ENCODE measurements around the gene CNST. TPM values are rescaled to one million over a fixed set of nuclear protein-coding genes. Genes with fewer than 3 reads are reported as not detected.
A peak's percentile ranks its signal among the peaks of the same experiment; 100 is the strongest.
"Not testable (repeated sequence)": the region's sequence is repeated elsewhere in the genome, so short reads cannot be mapped to it uniquely, and the experiment has no call there.

CNST gene
- total RNA-seq, 1 experiment from 2014 or later = 23.0 TPM

- no peak for DNase-seq (ENCODE audit: low spot score)
Observed at GRCh38 chr1:246678816-246679793, 112.8 kb downstream of the CNST start.

GRCh38 chr1:246679794-246680177 lies 113.5 kb downstream of the CNST start:
- no peak for DNase-seq (ENCODE audit: low spot score)

DNA sequence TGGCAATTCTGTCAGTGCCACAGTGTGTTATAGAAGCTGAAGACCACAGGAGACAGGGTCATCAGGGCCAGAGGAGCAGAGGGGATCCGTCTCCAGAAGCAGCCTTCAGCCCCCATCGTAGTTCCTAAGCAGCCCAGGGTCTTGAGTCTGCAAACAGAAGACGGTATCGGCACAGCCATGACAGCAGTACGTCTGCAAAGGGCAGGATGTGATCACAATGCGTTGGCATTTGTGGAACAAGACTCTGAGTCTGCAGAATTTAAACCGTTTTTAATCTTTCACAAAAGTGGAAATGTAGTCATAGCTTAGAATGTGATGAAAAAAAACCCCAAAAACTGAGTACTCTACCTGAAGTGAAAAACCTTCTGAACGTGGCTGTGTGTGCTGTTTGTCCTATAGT lies 113.9 kb downstream of the CNST start:
- no peak for DNase-seq (ENCODE audit: low spot score)

- DNase-seq (ENCODE audit: low spot score) = no peak
Observed at GRCh38 chr1:246680696-246681130, 114.5 kb downstream of the CNST start.

DNA sequence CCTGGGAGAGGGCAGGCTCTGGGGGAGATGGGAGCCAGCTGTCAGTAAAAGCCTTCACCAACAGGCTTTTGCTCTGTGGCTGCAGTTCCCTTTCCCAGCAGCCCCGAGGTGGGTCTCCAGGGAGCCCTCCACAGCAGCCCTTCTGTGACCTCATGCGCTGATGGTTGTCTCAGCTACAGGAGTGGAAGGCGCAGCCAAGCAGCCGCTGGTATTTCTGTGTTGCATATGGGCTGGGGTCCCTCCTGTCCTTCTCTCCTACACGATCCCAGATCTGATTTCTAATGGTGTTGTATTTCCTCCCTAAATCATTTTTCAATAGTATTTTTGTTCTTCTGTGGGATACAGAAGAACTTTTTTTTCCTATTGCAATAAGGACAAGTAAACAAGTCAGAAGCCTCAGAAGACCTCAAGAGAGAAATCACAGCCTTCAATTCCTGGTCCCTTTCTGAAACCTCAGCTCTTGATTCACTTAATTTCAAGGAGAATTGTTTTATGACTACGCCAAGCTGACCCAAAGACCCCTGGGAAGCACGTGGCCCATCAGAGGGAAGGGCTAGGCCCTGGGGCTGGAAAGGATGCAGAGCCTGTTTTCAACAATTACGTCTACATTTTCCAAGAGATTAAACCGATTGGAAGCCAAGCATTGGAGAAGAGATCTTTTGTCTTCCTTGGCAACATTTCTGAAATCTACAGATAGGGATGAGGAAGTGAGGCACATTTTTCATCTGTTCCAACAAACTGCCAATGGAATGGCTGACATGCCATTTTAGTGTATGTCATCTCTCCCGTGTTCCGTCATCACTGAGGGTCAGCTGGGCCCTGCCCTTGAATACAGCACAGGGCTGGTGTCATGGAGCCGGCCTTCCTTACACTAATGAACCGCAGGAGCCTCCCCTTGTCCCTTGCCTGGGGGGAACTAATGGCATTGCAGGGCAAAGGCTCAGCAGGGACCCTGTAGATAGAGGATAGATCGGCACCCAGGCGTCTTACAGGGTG lies 115.9 kb downstream of the CNST start:
- DNase-seq (ENCODE audit: low spot score) = no peak

- DNase-seq (ENCODE audit: low spot score) = no peak
Observed at GRCh38 chr1:246683521-246683920, 117.3 kb downstream of the CNST start.

DNA sequence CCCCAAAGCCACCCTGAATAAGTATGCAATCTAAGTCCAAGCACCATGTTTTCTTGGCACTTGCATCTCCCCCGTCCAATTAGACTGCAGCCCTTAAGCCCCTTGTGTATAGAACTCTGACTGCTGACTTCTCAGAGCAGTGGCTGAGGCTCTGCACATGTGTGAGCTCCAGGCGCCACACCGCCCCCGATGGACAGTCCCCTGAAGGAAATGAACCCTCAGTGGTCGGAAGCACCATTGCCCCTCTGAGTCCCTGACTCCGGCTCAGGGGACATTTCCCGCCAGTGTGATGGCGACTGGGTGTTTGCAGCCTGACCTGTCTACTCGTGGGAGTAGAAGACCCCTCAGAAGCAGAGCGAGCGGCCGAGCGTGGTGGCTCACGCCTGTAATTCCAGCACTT lies 120.7 kb downstream of the CNST start:
- no peak for DNase-seq (ENCODE audit: low spot score)

DNA sequence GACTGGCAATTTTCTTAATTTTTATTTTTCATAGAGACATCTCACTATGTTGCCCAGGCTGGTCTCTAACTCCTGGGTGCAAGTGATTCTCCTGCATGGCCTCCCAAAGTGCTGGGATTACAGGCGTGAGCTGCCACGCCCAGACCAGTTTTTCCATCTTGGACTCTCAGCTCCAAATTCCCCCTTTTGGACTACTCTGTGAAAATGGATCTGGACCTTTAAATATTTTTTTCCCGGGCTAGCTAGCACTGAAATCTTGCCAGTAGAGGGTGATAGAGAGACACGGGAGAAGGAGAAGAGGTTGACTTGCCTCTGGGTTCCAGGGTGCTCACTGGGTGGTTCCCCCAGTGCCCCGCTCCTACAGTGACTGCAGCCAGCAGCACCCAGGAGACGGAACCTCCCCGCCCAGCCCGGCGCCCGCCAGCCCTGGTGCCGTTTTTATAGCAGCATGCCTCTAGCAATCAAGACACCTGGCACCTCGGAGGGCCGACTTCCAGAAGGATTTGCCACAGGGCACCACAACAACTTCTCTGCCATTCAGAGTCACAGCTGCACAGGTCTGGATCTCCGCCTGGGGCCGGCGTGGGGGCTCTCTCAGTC lies 123.3 kb downstream of the CNST start:
- DNase-seq (ENCODE audit: low spot score) = peak; percentile 87

DNA sequence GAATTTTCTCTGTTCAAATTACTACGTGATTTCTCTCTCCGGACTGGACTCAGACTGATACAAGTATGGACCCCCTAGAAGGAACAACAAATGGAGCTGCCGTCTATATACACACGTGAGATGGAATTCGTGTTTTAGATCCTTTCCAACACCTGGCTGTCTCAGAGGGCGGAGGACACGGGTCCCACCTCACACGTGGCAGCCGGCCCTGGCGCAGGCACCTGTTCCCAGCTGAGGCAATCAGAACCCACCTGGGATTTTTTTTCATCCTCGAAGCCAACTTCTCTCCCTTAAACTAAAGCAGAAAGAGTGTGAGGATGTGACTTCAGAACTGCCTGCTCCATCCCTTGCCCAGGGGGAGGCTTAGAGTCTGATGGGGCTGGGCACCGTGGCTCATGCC lies 123.8 kb downstream of the CNST start:
- no peak for DNase-seq (ENCODE audit: low spot score)

DNA sequence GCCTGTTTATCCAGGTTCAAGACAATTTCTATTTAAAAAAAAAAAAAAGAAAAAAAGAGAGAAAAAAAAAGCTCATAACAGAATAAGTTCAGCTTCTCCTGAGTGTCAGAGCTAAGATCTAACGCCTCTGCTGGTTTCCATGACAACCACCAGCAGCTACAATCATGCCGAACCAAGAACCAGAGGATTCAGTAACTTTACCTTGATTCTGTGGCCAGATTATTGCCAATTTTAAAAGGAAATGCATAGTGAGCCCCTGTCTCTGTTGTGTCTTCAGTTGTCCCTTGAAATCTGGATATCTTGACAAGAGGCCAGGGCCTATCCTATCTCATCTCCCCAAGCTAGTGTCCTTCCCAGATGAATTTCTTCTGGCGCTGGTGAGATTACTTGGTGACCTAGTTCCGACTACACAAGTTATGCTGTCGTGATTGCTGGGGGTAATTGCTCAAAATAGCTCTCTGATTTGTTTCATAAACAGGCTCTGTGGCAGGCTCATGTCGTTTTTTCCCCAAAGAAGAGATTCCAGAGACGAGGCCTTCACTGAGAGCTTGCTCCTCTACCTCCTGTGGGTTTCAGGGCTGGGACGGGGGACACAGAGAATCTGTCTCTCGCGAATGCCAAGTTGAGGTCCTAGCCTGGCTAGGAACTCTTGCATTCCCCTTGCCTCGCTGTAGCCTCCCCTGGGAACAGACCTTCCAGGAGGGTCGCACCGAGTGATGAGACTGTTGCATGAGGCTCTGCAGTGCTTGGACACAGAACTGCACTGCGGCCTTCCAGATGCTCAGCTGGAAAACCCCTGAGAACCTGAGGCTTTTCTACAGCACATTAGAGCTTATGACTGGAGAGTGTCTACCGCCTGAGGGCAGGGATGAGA lies 125.6 kb downstream of the CNST start:
- no peak for DNase-seq (ENCODE audit: low spot score)

- DNase-seq (ENCODE audit: low spot score) = not testable (repeated sequence)
Observed at GRCh38 chr1:246694213-246694895, 128.1 kb downstream of the CNST start.

DNA sequence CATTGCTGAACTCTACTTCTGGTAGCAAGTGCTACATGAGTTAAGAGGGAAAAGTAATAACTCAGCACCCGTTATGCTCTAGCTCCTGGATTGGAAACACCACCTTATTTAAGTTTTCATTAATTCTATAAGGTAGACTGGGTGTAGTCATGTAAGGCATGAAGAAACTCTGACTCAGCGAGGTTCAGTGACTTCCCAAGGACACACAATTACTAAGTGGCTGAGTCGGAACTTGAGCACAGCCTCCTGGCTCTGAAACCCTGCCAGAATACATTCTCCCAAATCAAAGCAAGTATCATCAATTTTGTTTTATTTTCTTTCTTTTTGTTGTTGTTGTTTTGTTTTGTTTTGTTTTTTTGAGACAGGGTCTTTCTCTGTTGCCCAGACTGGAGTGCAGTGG lies 128.9 kb downstream of the CNST start:
- peak; percentile 23 for DNase-seq (ENCODE audit: low spot score)

DNA sequence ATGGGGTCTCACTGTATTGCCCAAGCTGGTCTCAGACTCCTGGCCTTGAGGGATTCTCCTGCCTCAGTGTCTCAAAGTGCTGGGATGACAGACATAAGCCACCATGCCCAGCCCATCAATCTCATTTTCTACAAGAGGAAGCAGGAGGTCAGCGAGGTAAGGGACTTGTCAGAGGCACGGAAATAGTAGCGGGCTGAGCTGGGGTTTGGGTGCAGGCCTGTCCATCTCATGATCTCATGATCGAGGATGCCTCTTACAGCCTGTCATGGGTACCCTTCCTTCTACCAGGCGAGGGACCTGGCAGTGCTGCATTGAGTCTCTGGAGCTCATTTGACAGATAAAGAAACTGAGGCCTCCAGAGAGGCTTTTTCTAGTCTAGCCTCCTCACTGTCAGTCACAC lies 129.4 kb downstream of the CNST start:
- DNase-seq (ENCODE audit: low spot score) = no peak

DNA sequence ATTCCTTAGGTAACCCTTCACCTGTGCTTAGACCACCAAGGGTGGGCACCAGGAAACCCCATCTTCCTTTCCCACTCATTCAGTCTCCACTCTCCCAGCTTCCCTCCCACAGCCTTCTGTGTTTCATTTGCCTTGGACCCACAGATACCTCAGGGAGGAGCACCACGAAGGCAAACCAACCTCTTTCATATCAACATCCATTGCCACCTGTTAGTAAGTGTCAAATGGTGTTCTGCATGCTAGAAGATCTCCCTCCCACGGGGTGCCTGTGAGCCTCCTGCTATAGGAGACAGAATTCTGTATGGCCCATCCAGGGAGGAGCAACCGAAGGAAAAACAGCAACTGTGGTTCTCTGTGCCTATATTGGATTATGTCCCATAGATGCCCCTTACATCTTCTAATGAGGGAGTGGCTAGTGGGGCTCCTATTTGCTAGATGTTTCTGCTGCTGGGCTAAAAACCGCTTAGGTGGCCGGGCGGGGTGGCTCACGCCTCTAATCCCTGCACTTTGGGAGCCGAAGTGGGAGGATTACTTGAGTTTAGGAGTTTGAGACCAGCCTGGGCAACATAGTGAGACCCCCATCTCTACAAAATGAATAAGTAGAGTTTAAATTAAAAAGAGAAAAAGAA lies 132.3 kb downstream of the CNST start:
- DNase-seq (ENCODE audit: low spot score) = no peak

- DNase-seq (ENCODE audit: low spot score) = peak; percentile 94
Observed at GRCh38 chr1:246699095-246699735, 133.0 kb downstream of the CNST start.

GRCh38 chr1:246703581-246703980 lies 137.3 kb downstream of the CNST start:
- DNase-seq (ENCODE audit: low spot score) = peak; percentile 19

DNA sequence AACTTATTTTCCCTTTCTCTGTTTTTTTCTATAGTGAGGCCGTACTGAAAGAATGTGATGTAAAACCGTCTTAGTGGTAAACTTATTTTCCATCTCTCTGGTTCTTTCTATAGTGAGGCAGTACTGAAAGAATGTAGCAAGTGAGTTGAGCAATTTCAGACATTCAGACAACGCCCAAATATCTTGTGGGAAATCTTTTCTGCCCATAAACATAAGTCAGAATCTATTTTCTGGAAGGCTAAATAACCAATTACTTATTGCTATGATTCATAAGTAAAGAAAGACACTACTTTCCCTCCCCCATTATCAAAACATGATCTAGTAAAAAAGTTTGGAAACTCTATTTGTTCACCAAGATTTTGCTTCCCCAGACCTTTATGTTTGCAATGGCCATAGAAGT lies 139.1 kb downstream of the CNST start:
- peak; percentile 85 for DNase-seq (ENCODE audit: low spot score)

- DNase-seq (ENCODE audit: low spot score) = no peak
Observed at GRCh38 chr1:246708166-246708565, 141.9 kb downstream of the CNST start.

- no peak for DNase-seq (ENCODE audit: low spot score)
Observed at GRCh38 chr1:246709196-246709595, 142.9 kb downstream of the CNST start.

All from A172 (cell line).